T-helper 1 cell treated with Interleukin-12 subunit alpha and Interleukin-12 subunit beta and Interleukin-4 antibody, amounts not matched to agents 30 ng/mL and 1 ng/mL, for 36 hours (primary cell): ENCODE results near the gene EMX2. TPM values are rescaled to one million over a fixed set of nuclear protein-coding genes. Genes with fewer than 3 reads are reported as not detected.

Experiments used
- intact Hi-C: fragments of 100-400 bp; cut with micrococcal nuclease; formaldehyde crosslinking; loops from one replicate; pipeline ENCODE4 v1.15.1; 2024
- total RNA-seq: library from RNA; stranded (reverse); gene quantifications from 2 replicates; pipeline ENCODE4 v1.2.3, GENCODE V29; 2022

The EMX2 gene
- total RNA-seq, 1 donor from 2014 or later: not detected

DNA sequence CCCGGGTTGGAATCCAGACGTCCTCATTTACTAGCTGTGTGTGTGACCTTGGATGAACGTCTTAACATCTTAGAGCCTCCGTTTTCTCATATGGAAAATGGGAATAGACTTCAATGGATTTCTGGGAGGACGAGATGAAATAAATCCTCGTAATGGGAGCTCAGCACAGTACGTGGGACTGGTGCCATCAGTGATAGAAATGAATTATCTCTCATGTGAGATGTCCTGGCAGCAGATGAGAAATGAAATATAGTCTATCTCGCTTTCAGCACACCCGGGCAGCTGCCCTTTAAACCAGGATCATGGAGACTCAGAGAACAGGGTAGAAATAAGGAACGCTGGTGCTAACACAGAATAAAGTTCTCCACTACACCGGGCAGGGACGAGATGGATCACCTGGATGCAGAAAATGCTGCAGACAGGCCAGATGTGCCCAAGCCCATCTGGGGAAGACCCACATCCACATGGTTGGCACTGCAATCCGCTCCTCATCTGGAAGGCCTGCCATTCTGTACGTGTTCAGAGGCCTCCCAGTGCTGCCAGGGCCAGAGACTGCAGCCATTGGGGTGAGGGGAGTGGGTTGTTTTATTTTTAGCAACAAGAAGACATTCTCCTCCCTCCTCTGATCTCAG is 11.1 kb upstream of the EMX2 start:
- intact Hi-C loops: loop anchor here (2.0 to 10.0 kb wide), 3 partner anchors 17 to 1257 kb away; partner anchors contain the start of genes GFRA1 and PRLHR

DNA sequence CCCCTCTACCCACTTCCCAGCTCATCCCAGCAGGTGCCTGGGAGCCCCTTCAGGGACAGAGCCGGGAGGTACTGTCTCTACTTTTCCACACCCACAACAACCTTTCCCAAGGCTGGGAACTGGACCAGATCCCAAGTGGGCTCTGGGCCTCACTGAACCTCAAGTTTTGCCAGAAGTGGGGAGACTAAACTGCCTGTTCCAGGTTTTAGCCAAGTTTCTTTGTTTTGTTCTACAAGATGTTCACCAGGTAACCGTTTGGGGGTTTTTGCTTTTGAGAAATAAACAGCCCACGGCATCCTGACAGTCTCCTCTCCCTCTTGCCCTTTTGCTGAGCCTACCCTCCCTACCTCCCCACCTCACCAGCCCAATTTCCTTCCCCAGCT is 10.6 kb upstream of the EMX2 start:
- intact Hi-C loops: loop anchor here (2.0 to 10.0 kb wide), 3 partner anchors 17 to 1257 kb away; partner anchors contain the start of genes GFRA1 and PRLHR

DNA sequence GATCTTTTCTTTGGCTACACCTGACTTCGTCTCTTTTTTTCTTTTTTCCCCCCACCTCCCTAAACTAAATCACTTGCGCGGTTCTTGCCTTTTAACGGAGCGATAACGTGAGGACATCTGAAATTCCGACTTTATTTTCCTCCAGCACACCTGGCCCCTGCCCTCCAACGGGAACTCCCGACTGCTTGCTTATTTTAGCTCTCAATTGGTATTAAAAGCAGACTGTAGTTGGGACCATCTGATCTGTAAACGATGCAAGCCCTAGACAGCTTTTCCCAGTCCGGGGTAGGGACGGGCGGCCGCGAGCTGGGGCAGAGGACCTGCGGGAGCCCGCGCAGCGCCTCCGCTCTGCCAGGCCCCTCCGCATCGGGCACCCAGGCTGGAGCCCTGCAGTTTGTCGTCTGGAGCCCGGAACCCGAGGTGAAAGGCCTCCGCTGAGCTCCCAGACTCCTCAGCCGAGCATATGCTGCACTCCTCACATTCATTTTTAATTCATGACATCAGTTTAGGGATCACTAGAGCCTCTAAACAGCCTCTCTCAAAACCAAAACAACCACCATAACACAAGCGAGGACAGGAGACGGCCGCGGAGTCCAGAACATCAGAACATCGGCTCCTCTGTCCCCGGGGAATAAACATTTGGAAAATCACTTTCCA is 10.0 kb upstream of the EMX2 start:
- intact Hi-C loops: loop anchor here (2.0 to 10.0 kb wide), 3 partner anchors 16 to 1258 kb away; partner anchors contain the start of genes GFRA1 and PRLHR

DNA sequence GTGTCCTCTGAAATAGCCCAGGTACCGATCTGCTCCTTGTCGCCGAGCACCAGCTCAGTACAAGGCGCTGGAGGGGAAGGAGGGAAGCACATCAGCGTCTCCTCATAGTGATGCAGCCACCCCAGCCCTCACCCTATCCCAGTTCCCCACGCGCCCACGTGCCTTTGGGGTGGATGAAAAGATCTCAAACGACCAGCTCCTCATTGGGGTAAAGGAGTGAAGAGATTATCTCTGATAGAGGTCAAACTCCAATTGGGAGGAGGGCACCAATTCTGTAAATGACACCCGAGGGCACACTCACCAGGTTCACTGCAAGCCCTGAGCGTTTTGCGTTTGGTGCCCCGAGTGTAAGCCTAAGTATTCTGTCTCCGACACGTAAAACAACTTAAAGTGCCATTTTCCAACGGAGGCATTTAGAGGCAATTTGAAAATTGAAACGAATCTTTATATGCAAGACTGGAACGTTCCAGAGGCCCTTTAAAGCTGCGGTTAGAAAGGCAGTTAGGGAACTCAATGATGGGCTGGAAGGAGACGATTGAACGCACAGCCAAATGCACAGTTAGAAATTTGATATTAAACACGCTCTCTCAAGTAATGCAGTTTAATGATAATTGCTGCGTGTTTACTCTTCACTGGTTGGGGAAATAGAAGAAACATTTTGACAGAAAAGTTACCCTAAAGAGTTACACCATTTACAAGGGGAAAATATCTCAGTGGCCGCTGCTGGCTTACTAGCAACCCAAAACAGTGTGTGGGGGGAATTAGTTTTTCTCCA is 8.9 kb upstream of the EMX2 start:
- intact Hi-C loops: loop anchor here (2.0 to 10.0 kb wide), 3 partner anchors 15 to 1259 kb away; partner anchors contain the start of genes GFRA1 and PRLHR

DNA sequence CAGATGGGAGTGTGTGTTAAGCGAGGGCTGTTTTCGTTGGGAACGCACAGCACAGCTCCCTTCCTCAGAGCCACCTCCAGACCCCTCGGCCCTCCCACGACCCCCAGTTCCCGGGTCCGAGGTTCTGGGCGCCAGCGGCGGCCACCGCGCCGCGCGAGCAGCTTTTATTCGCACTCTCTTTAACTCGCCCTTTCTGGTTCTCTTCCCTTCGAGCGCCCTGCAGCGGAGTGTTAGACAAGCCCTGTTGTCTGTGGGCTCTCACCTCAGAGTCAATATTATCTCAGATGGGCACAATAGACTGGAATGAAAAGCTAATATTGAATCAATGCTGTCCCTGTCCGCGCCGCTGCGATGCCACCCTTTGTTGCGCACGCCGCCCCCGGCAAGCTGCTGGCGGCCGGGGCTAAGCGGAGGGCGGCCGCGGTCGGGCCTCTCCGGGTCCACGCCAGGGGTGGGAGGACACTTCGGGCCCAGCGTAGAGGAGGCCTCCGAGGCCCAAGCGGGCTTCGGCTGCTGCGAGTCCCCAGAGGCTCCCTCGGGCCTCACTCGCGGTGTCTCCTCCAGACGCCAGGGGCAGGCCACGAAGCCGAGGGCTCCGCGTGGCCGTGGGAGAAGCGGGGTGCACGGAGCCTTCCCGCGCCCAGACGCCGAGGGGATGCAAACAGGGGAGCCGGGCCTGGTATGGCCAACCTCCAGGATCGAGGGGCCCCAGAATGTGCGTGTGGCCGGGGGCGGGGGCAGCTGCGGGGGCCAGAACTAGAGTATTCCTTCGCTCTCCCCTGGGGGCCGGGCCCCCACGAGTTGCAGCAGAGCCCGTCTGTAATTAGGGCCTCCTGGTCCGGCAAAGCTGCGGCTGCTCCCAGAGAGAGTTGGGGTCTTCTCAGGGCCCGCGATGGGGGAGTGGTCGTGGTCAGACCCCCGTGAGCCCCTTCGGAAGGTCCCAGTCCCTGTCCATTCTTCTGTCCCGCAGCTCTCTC is 7.9 kb upstream of the EMX2 start:
- intact Hi-C loops: loop anchor here (10.0 kb wide), 2 partner anchors 1060 to 1260 kb away; partner anchors contain the start of genes GFRA1 and PRLHR

DNA sequence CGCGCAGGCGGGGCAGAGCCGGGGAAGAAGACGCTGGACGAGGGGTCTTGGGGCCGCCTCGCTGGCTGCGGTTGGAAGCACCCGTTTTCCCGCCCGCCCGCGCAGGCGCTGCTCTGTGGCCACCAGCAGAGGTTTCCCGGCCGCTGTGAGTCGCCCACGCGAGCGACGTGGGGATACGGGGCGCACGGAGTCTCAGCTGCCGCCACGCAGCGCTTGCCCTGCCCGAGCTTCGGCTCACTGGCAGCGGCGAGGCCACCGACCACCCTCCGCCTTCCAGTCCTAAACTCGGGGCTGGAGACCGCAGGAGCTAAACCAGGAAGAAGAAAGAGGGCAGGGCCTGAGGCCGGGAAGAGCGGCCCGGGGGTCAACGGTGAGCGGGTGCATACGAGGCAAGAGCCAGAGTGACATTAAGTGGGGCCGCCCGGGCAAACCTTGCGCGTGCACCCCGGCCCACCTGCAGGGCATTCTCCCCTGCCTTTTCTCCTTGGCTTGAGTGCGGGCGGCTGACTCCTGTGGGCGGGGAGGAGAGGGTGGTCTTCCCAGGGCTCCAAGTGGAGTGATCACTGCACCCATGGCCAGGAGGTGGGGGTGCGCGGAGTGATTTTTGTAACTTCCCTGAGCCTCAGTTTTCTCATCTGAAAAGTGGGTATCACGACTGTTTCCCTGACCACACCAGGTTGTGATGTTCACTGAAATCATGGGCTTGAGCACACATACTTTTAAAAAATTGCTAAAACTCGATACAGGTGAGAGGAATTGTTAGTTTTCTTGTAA is 7.1 kb upstream of the EMX2 start:
- intact Hi-C loops: loop anchor here (10.0 kb wide), 2 partner anchors 1059 to 1261 kb away; partner anchors contain the start of genes GFRA1 and PRLHR

DNA sequence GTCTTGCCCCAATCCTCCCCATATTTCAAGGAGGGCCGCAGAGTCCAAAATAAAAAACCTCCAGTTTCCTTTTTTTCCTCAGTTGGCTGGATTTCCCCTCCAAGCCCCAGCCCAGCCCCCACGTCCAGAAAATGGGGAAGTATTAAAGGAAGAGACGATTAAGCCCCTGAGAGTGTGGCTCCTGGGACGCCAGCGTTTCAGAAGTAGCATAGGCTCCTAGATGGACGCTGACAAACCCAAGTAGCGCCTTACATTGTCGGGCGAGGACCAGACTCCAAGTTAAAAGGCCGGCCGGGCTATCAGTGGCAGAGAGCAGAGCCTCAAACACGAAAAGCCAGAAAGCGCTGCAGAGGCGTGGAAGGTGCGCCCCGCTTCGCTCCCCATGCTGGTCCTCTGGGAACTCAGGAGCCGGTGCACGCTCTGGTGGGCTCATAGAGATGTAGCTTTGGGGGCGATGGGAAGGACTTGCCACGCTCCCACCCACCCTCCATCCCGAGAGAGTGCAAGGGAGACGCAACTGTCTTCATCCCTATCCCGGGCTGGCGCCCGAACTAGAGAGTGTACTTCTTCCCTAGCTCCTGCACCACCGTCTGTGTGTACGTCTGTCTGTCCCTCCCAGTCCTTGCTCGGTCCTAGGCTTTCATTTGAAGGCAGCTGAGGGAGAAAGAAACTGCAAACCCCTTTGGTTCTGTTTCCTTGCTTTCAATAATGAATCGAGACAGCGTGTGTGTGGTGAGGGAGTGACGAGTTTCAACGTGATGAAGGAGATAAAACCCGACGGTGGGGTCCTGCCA is 6.3 kb upstream of the EMX2 start:
- intact Hi-C loops: loop anchor here (10.0 kb wide), 2 partner anchors 1059 to 1261 kb away; partner anchors contain the start of genes GFRA1 and PRLHR

DNA sequence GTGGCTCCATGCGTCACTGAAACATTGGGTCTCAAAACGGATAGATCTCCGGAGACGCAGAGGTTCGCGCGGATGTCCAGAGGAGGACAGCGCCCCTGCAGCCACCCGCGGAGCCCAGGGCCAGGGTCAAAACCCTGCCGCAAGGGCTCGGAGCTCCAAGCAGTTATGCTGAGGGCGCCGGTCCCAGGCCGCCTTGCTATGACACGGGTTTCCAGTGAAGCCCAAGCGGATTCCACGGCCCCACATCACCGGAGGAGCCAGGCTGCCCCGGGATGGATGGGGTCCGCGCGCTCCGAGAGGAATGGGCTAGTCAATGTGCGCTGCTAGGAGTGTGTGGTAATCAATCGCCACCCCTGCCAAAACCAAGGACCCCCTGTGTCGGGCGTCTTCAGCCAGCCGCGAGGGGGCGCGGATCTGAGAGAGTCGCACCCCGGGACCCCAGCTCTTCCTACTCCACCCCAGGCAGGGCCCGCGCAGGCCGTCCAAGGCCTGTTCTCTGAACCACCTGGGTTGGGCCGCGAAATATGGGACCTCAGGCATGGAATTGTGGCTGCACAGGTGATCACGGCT is 5.6 kb upstream of the EMX2 start:
- intact Hi-C loops: loop anchor here (1.0 to 10.0 kb wide), 4 partner anchors 221 to 1262 kb away; partner anchors contain the start of genes GFRA1 and PRLHR

DNA sequence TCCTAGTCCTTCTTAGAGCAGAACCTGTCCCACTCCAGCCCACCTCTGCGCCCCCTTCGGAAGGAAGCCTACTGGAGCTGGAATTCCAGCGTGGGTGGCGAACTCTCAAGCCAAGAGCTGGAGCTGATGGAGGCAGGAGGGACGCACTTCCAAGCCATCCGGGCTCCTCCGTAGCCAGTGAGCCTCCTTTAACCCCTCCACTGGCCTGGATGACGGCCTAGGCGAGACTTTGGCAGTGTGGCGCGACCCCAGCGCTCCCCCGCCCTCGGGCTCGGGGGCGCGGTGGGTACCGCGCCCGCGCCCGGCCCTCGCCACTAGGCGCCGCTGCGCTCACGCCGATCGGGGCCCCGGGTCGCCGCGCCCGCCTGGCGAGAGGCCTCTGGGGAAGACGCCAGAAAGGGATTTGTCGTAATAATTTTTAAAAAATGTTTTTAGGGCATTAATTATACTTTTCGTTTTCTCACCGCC is 5.1 kb upstream of the EMX2 start:
- intact Hi-C loops: loop anchor here (1.0 to 10.0 kb wide), 4 partner anchors 221 to 1263 kb away; partner anchors contain the start of genes GFRA1 and PRLHR

DNA sequence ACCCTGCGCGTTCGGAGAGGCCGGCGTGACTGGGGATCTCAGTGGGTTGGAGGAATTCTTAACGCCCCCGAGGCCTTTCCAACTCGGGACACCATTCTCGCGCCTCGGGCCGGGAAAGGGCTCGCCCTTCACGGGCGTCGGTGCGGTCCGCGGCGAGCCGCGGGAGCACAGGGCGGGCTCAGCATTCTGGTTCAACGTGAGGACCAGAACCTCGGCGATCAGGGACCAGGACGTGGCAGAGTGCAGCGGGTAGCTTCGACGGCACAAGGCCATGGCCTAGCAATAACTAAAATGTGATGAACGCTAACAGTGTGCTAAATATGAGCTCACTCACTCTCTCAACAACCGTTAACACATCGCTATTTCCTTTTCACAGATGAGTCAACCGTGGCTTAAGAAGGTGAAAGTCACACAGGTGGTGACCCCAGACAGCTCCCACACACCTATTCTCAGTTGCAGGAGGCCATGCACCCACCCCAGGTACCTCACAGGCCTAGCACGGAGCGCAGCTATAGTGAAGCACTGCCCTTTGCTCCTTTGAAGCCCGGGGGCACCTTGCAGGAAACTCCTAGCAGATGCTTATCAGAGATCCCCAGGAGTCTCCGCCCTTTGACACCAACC is 4.5 kb upstream of the EMX2 start:
- intact Hi-C loops: loop anchor here (1.0 to 10.0 kb wide), 4 partner anchors 220 to 1263 kb away; partner anchors contain the start of genes GFRA1 and PRLHR

DNA sequence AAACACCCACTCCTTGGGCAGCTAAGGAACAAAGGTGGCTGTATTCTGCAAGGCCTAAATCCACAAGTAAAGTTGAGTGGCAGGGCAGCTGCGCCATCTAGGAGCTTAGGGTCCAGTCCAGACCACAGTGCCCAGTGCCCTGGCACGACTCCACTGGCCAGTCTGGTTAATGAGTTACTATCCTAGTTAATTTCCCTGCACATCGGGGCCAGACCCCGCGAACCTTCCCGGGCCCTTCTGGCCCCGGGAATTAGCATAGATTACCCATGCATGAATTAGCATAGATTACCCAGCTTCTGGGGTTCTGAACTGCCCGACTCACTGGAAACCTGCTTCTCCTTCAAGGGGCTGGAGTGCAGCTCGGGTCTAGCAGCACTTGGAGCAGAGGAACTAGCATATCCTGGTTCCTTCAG is 3.2 kb upstream of the EMX2 start:
- intact Hi-C loops: loop anchor here (10.0 kb wide), 2 partner anchors 1055 to 1265 kb away; partner anchors contain the start of genes GFRA1 and PRLHR

DNA sequence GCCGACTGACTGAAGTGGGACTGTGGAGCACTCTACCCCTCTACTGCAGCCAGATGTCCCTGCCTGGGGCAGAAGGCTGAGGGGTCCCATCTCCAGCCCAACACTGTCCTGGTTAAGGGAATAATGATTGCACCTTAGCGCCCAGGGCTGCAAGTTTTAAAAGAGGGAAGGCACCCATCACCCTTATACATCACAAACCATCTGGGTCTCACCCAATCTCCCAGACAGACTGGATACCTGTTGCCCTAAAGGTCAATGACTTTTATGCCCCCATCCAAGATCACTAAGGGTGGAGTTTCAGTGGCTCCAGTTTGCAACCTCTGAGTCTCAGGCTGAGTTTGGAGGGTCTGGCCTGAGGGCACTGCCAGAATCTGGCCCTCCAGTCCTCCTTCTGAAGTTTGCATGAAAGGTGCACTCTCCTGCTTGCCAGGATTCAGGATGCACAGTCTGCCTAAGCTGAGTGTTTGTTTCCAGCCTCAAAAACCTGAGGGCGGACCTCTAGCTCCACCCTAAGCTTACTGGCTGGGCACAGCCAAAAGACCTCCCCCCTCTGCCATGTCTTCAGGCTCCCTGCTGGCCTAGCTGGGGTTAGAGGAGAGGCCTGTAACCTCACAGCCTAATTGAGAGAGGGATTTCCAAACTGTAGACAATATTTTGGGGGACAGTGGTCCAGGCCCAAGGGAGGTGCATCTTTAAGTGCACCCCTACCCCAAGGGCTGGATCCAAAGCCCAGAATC is 2.5 kb upstream of the EMX2 start:
- intact Hi-C loops: loop anchor here (5.0 to 10.0 kb wide), 3 partner anchors 373 to 1265 kb away; partner anchors contain the start of genes GFRA1 and PRLHR

DNA sequence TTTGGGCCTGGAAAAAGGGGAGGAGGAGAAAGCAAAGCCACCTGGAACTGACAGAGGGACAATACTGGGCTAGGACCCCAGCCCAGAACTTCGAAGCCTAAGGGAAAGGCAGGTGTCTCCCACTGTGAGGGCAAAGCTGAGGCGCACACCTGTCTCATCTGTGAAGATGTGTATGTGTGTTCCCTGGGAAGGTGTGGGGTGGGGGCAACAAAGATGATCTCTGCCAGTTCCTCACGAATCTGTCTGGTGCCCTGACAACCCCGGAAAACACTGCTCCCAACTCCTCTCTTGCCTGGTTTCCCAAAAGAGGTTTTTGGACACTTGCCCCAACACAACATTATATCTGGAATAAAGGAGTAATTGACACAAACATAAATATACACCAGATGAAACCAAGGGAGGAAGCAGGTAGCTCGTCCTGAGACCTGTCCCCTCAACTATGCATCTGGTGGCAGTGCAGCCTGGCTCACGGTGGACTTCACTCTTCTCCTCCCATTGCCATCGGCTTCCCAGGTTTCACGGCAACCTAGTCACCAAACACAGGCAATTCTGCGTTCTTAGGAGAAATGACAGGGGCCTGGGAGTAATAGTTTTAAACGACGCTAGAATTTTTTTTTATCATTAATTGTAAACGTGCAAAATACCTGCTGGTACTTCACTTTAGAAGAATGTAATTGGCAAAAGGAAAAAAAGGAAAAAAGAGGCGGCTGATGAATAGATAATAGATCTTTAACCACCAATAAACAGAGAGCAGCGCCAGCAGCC is 1.7 kb upstream of the EMX2 start:
- intact Hi-C loops: loop anchor here (5.0 kb wide), 1 partner anchor 374 kb away; no protein-coding TSS in a partner anchor

DNA sequence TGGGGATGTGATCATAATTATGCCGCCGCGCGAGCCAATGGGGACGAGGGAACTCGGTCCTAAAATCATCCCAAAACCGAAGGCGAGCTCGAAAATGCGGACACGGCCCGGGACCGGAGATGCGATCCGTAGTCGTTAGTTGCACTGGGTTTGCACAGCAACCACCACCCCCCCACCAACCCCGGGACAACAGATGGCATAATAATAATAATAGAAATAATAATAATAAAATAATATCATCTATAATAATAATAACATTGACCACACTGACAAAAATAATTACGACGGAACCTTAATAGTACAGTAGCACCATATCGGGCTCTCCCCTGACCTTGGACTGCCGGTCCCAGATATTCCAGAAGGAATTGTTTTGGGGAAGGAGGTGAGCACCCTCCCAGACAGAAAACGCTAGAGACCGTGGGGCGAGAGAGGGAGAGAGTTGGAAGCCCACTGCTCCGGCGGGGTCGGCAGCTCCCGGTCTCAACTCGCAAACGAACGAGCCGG is 1.1 kb upstream of the EMX2 start:
- intact Hi-C loops: loop anchor here (5.0 kb wide), 1 partner anchor 374 kb away; no protein-coding TSS in a partner anchor

DNA sequence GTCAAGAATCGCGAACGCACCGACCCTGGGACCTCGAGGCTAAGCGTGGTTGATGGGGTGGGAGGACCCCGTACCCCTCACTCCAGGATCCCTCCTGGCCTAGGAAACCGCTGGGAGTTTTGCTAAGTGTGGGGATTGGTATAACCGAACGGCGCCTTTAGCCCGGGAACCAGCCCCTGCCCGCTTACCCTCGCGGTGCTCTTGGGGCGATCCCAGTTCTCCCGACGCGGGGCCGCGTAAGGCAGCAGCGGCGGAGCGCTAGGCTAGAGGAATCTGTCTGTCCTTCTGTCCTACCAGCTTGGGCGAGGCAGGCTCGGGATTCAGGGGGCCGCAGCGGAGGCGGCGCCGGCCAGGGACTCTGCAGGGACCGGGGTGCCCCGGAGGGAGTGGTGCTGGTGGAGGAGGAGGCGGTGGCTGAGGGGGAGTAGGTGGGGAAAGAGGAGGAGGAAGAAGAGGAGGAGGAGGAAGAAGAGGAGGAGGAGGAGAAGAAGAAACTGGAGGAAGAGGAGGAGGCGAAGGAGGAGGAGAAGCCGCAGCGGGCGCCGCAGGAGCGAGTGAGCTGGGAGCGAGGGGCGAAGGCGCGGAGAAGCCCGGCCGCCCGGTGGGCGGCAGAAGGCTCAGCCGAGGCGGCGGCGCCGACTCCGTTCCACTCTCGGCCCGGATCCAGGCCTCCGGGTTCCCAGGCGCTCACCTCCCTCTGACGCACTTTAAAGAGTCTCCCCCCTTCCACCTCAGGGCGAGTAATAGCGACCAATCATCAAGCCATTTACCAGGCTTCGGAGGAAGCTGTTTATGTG is 439 bp upstream of the EMX2 start:
- intact Hi-C loops: loop anchor here (5.0 kb wide), 1 partner anchor 375 kb away; no protein-coding TSS in a partner anchor
